UCSD-AML1 (cell line): ENCODE measurements around the gene ADCY10.

Source experiments
- DNase-seq: peaks from one replicate; lab custom pipeline; 2025; ENCODE audit not compliant: unreplicated experiment; lab: John Stamatoyannopoulos, UW

The ADCY10 gene

DNA sequence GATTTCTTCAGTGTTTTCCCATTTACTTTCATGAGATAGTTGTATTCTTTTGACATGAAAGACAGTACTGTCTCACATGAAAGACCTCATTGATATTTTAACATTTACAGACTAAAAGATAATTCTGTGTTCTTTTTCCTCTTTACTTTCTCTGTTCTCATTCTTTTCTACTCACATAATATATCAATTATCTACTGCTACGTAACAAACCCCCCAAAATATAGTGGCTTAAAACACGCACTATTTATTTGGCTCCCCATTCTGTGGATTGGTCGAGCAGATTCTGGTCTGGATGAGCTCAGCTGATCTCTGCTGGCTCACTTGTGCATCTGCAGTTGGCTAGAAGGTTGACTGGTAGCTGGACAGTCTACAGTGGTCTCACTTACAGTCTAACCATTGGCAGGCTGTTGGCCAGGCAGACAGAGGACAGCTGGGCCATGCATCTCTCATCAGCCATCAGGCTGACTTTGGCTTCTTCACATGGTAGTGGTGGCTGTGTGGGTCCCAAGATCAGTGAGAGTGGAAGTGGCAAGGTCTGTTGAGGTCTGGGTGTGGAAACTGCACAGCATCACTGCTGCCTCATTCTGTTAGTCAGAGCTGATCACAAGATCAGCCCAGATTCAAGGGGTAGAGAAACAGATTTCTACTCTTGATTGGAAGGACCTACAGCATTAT lies 128.9 kb downstream of the ADCY10 start:
- DNase-seq, result no peak

DNA sequence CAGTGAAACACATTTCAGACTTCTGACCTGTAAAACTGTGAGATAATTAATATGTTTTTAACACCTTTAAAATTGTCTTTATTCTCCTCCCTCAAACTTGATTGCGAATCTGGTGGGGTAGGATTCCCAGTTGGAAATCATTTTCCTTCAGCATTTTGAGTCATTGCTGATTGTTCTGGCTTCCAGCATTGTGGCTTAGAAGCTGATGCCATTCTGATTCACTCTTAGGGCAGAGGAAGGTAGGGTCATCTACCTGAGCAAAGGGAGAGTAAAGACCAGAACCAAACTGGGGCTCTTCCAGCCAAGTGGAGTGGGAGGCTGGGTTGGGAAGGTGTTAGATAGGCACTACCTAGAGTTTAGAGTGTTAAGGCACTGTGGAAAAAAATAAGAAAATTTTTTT lies 131.0 kb downstream of the ADCY10 start:
- DNase-seq, result no peak

DNA sequence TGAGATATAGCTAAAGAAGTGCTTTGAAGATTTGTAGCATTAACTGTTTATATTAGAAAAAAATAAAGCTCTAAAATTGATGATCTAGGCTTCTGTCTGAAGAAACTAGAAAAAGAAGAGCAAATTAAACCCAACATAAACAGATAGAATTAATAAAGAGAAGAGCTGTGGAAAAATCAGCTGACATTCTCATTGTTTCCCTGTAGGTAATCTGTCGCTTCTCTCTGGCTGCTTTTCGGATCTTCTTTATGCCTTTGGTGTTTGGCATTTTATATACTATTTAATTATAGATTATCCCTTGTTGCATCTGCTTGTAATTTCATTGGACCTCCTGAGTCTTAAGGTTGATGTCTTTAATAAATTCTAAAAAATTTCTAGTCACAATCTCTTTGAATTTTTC lies 132.4 kb downstream of the ADCY10 start:
- DNase-seq, result no peak

- DNase-seq, result no peak
Observed at GRCh38 chr1:167777269-167777650, 136.7 kb downstream of the ADCY10 start.

DNA sequence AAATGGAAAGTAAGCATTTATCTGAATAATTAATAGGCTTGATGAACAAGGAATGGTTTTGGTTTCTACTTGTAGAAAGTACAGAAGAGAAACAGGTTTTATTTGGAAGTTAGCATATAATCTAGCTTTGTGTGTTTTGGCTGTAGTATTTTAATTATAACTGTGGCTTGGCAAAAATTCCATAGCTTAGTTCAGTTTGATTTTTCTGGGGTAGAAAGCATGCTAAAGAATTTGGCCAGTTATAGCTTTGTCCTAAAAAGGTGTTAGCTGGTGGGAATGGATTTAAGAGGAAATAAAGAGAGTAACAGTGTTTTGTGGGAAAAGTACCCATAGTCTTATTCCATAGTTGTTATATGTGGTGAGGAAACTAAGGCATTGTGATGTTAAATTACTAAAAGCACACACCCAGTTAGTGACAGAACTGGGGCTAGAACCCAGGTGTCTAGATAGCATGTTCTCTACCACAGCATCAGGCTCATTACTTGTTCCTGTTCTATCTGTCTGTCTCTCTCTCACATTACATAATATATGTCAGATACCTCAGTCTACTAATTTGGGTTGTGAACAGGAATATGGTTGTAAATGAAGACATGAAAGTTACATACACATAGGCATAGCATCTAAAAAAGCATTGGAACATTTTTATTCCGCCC lies 137.2 kb downstream of the ADCY10 start:
- no peak for DNase-seq

- DNase-seq, result no peak
Observed at GRCh38 chr1:167776151-167776550, 137.8 kb downstream of the ADCY10 start.

- DNase-seq, result no peak
Observed at GRCh38 chr1:167775178-167775577, 138.8 kb downstream of the ADCY10 start.

- DNase-seq, result no peak
Observed at GRCh38 chr1:167774710-167775109, 139.2 kb downstream of the ADCY10 start.

GRCh38 chr1:167773516-167773915 lies 140.4 kb downstream of the ADCY10 start:
- no peak for DNase-seq

GRCh38 chr1:167772436-167772835 lies 141.5 kb downstream of the ADCY10 start:
- no peak for DNase-seq

DNA sequence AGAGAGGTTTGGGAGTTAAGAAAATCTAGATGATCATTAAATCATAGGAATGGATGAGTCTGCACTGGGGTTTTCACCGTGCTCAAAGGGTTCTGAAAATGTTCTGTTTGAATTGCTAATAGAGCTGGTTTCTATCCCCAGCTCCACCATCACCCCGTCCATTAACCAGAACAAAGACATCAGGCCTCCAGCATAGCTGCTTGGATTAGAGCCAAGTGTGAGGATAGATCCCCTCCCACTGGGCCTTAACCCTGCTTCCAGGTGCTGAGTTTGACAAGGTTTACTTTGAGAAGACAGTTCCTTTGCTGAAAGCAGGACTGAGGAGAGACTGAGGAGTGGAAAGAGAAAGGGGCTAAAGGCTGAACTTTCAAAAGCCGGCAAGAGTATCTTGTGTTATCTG lies 143.8 kb downstream of the ADCY10 start:
- DNase-seq, result no peak

GRCh38 chr1:167767761-167768160 lies 146.2 kb downstream of the ADCY10 start:
- DNase-seq, result no peak

DNA sequence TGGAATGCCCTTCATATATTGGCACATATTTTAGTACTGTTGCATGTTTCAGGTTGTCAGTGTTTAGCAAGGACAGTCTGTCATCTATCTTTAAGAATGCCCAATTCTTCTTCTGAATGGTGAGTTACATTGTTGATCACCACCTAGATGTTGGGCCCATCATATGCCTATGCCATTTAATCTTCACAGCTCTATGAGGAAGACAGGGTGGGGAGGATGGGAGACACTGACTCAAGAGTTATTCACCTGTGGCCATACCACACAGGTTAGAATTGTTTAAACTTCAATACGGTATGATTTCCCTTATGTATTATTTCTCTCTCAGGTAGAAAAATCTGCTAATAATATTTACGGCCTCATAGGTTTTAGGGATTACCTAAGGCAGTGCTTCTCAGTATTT lies 147.4 kb downstream of the ADCY10 start:
- DNase-seq, result no peak

GRCh38 chr1:167765496-167765895 lies 148.4 kb downstream of the ADCY10 start:
- no peak for DNase-seq

DNA sequence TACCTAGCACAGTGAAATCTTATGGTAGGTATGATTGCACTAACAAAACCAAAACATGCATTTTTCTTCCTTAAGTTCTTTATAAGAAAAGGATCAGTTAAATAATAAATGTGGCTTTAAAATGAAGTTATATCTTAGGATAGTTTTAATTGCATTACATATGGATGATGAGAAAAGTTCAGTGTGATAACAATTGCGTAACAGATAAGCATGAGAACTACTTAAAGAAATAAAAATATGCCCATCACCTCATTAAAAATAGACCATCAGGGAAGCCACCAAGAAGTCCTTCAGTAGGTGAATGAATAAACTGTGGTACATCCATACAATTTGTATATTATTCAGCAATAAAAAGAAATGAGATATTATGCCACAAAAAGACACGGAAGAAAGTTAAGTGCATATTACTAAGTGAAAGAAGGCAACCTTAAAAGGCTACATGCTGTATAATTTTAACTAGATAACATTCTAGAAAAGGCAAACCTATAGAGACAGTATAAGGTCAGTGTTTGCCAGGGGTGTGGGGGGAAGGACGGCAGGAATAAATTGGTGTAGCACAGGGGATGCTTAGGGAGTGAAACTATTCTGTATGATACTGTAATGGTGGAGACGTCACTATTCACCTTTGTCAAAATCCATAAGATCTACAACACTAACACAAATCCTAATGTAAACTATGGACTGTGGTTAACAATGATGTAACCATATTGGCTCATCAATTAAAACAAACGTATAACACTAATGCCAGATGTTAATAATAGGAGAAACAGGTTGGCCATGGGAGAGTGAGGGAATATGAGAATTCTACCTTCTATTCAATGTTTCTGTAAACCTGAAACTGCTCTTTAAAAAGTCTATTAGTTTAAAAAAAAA lies 149.2 kb downstream of the ADCY10 start:
- no peak for DNase-seq

DNA sequence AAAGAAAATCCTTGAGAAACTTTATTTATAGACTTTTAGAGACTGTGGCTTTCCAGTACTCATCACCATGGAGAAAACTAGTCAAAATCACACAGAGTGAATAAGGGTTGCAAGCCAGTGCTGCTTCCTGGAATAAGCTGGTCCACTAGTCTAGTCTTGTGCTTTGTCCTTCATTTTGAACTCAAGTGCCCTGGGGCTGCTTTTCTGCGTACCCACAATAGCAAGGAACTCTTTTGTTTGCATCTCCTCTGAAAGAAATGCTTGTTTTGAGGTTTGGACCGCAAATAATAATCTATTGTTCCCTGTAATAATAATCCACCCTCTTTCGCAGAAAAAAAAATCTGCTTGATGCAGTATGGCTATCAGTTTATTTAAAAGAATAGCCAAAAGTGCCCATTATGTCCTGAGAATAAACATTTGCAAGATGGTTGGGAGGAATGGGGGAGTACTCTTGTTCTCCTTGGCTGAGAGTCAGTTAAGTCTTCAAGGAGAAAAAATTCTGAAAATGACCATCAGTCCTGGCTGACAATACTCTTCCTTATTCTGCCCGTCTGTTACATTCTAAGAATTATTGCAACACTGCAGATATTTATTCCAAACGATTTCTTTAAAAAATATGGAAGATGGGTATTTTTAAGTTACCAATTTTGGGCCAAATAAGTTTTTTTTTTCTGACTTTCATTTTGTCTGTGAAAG lies 150.3 kb downstream of the ADCY10 start:
- no peak for DNase-seq

DNA sequence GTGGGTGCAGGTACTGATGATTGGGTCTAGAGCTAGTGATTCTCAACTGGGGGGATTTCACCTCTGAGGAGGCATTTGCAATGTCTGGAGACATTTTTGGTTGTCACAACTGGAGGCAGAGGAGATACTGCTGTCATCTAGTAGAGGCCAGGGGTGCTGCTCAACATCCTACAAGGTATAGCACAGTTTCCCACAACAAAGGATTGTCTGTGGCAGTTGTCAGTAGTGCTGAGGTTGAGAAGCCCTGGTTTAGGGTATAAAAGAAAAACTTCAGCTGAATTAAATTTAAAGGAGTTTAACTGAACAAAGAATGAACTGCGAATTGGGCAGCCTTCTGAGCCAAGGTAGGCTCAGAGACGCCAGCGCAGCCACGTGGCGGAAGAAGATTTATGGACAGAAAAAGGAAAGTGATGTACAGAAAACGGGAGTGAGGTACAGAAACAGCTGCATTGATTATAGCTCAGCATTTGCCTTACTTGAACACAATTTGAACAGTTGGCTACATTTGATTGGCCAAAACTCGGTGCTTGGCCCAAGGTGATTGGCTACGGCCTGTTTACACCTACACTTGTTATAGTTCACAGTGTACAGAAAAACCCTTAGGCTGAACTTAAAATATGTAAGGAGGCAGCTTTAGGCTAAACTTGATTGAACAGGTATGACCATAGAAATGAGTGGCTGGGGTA lies 151.7 kb downstream of the ADCY10 start:
- no peak for DNase-seq

DNA sequence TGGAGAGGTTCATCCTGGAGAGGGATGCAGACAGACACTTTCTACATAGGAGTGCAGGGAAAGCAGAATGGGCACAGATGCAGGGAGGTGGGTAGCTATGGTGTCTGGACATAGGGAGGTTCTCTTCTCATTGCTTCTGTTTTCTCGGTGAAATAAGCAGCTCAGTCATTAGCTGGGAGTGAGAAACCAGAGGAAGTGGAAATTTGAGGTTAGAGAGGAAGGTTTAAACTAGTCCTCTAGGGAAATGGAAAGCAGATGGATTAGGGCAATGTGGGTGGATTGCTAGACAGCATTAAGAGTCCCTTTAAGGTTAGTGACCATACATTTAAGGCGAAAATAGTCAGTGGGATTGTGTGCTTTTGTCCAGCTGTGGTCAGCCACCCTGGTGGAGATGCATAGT lies 152.5 kb downstream of the ADCY10 start:
- no peak for DNase-seq
